IMR-90 (cell line): ENCODE data around the gene WAC. TPM values are rescaled to one million over a fixed set of nuclear protein-coding genes. Genes with fewer than 3 reads are reported as not detected.

Source experiments
- ATAC-seq: fragments of 200-7000 bp; cut with Tn5 transposase; 2 replicates; pipeline ENCODE4 v1.9.1; 2020; ENCODE audit warnings: low read depth, mild to moderate bottlenecking, moderate library complexity
- BruUV-seq: library from RNA; stranded (reverse); fragments of 400-500 nt; replicated peaks from 2 replicates; lab custom pipeline; 2021; lab: Mats Ljungman, UMichigan
- CTCF ChIA-PET: fragments of 300-600 bp; formaldehyde crosslinking; extraction: SDS; loops from one replicate; lab custom pipeline; 2021; ENCODE audit warnings: antibody characterized with exemption; lab: Yijun Ruan, JAX
- POLR2A ChIA-PET: fragments of 300-600 bp; sonication (Branson Sonifier 250); formaldehyde crosslinking; loops from one replicate; lab custom pipeline; 2022; ENCODE audit warnings: antibody characterized with exemption; ENCODE audit not compliant: unreplicated experiment; lab: Charles Lee
- DNase-seq: peaks from one replicate; pipeline ENCODE4 v3.0.0; 2013
- H2AFZ ChIP-seq: replicated peaks from 2 replicates; pipeline ENCODE3; 2013; ENCODE audit warnings: low read length, mild to moderate bottlenecking; ENCODE audit not compliant: poor library complexity
- H2AK5ac ChIP-seq: 2 replicates; pipeline ENCODE4 v1.6.1; 2013; ENCODE audit warnings: low read depth, low read length, inconsistent platforms
- H2AK9ac ChIP-seq: replicated peaks from 2 replicates; pipeline ENCODE3; 2013; ENCODE audit warnings: mild to moderate bottlenecking, low read depth, low read length, moderate library complexity; ENCODE audit not compliant: poor library complexity
- H2BK120ac ChIP-seq: 2 replicates; pipeline ENCODE4 v1.6.1; 2013; ENCODE audit warnings: low read depth, low read length, inconsistent platforms
- H2BK15ac ChIP-seq: 3 replicates; pipeline ENCODE4 v1.6.1; 2013; ENCODE audit warnings: low read depth, low read length, inconsistent platforms
- H2BK20ac ChIP-seq: 2 replicates; pipeline ENCODE4 v1.6.1; 2013; ENCODE audit warnings: low read depth, mild to moderate bottlenecking, inconsistent platforms, low read length, moderate library complexity
- H2BK5ac ChIP-seq: 2 replicates; pipeline ENCODE4 v1.6.1; 2013; ENCODE audit warnings: mild to moderate bottlenecking, low read depth, low read length, inconsistent platforms; ENCODE audit not compliant: poor library complexity, severe bottlenecking
- H3K14ac ChIP-seq: replicated peaks from 2 replicates; pipeline ENCODE4 v1.6.1; 2013; ENCODE audit warnings: low read depth, low read length, inconsistent platforms
- H3K18ac ChIP-seq: 2 replicates; pipeline ENCODE4 v1.6.1; 2013; ENCODE audit warnings: low read depth, low read length, control low read depth
- H3K23ac ChIP-seq: 2 replicates; pipeline ENCODE4 v1.6.1; 2013; ENCODE audit warnings: low read depth, low read length, inconsistent platforms
- H3K27ac ChIP-seq: 2 replicates; pipeline ENCODE4 v1.5.1; 2013; ENCODE audit warnings: mild to moderate bottlenecking, control low read depth, low read length; ENCODE audit not compliant: insufficient read depth
- H3K27me3 ChIP-seq: 2 replicates; pipeline ENCODE4 v1.6.1; 2013; ENCODE audit warnings: low read length; ENCODE audit not compliant: control insufficient read depth, insufficient read depth
- H3K36me3 ChIP-seq: 2 replicates; pipeline ENCODE4 v1.6.1; 2013; ENCODE audit warnings: low read length, mixed read lengths; ENCODE audit not compliant: control insufficient read depth, insufficient read depth
- H3K4ac ChIP-seq: 2 replicates; pipeline ENCODE4 v1.6.1; 2013; ENCODE audit warnings: low read depth, low read length, inconsistent platforms
- H3K4me1 ChIP-seq: 2 replicates; pipeline ENCODE4 v1.6.1; 2013; ENCODE audit warnings: low read length, mixed read lengths; ENCODE audit not compliant: control insufficient read depth, insufficient read depth
- H3K4me2 ChIP-seq: 2 replicates; pipeline ENCODE4 v1.6.1; 2013; ENCODE audit warnings: low read depth, mild to moderate bottlenecking, control low read depth, low read length, moderate library complexity
- H3K4me3 ChIP-seq: 2 replicates; pipeline ENCODE4 v1.5.1; 2013; ENCODE audit warnings: low read depth, mild to moderate bottlenecking, control low read depth, low read length, moderate library complexity; ENCODE audit not compliant: insufficient read depth
- H3K56ac ChIP-seq: 2 replicates; pipeline ENCODE4 v1.6.1; 2013; ENCODE audit warnings: low read length, inconsistent platforms; ENCODE audit not compliant: insufficient read depth; ENCODE audit errors: extremely low read depth
- H3K79me1 ChIP-seq, 2 experiments: 2 replicates each; pipeline ENCODE4 v1.6.1; 2013; ENCODE audit warnings: low read length in 2 of 2, inconsistent platforms in 1 of 2, low read depth in 1 of 2
- H3K9ac ChIP-seq: 2 replicates; pipeline ENCODE4 v1.6.1; 2013; ENCODE audit warnings: low read depth, low read length, control low read depth
- H3K9me1 ChIP-seq: 2 replicates; pipeline ENCODE4 v1.6.1; 2013; ENCODE audit warnings: low read length, inconsistent platforms; ENCODE audit not compliant: insufficient read depth
- H3K9me3 ChIP-seq: 2 replicates; pipeline ENCODE4 v1.6.1; 2013; ENCODE audit warnings: low read length; ENCODE audit not compliant: control insufficient read depth, insufficient read depth
- H4K20me1 ChIP-seq: 2 replicates; pipeline ENCODE4 v1.6.1; 2013; ENCODE audit warnings: low read length, inconsistent platforms; ENCODE audit not compliant: insufficient read depth
- H4K5ac ChIP-seq: 2 replicates; pipeline ENCODE4 v1.6.1; 2013; ENCODE audit warnings: mild to moderate bottlenecking, low read depth, low read length, control low read depth
- H4K8ac ChIP-seq, 2 experiments: 2 replicates each; pipeline ENCODE4 v1.6.1; 2013; ENCODE audit warnings: low read depth in 2 of 2, low read length in 2 of 2, control low read depth in 1 of 2, inconsistent platforms in 1 of 2
- H4K91ac ChIP-seq: 2 replicates; pipeline ENCODE4 v1.6.1; 2013; ENCODE audit warnings: low read depth, low read length, inconsistent platforms; ENCODE audit not compliant: insufficient read depth
- BHLHE40 ChIP-seq: fragments of 150-350 bp; IDR thresholded peaks from 2 replicates; pipeline ENCODE4 v1.6.1; 2016; ENCODE audit warnings: mild to moderate bottlenecking, low read depth, low read length
- CEBPB ChIP-seq: IDR thresholded peaks from 2 replicates; pipeline ENCODE4 v1.6.1; 2012; ENCODE audit warnings: low read depth, low read length, improper control_type of control experiment
- FOS ChIP-seq: fragments of 150-350 bp; IDR thresholded peaks from 2 replicates; pipeline ENCODE4 v1.6.1; 2016; ENCODE audit warnings: low read depth, low read length
- MAFK ChIP-seq: IDR thresholded peaks from 2 replicates; pipeline ENCODE4 v1.6.1; 2012; ENCODE audit warnings: low read depth, low read length, improper control_type of control experiment
- MAZ ChIP-seq: IDR thresholded peaks from 2 replicates; pipeline ENCODE4 v1.6.1; 2012; ENCODE audit warnings: low read depth, mild to moderate bottlenecking, low read length, improper control_type of control experiment, moderate library complexity, borderline replicate concordance
- MXI1 ChIP-seq: IDR thresholded peaks from 2 replicates; pipeline ENCODE4 v1.6.1; 2012; ENCODE audit warnings: low read depth, mild to moderate bottlenecking, low read length, moderate library complexity, borderline replicate concordance
- RCOR1 ChIP-seq: IDR thresholded peaks from 2 replicates; pipeline ENCODE4 v1.6.1; 2012; ENCODE audit warnings: mild to moderate bottlenecking, low read length, improper control_type of control experiment; ENCODE audit not compliant: insufficient replicate concordance
- RFX5 ChIP-seq: IDR thresholded peaks from 2 replicates; pipeline ENCODE4 v1.8.0; 2012; ENCODE audit warnings: low read depth, mild to moderate bottlenecking, low read length, moderate library complexity
- SMC3 ChIP-seq: fragments of 150-350 bp; IDR thresholded peaks from 2 replicates; pipeline ENCODE4 v1.6.1; 2016; ENCODE audit warnings: low read depth, mild to moderate bottlenecking, antibody characterized with exemption, low read length, moderate library complexity
- USF2 ChIP-seq: fragments of 150-350 bp; IDR thresholded peaks from 2 replicates; pipeline ENCODE4 v1.6.1; 2017; ENCODE audit warnings: mild to moderate bottlenecking, antibody characterized with exemption, low read length, low read depth
- WGBS, 2 experiments: methylation state at CpG; one replicate each; pipeline versions ENCODE4 v1.1.5 to v1.1.7; 2013; ENCODE audit warnings: missing lambda C conversion rate in 2 of 2; ENCODE audit not compliant: insufficient read length in 1 of 2; ENCODE audit errors: extremely low coverage in 2 of 2; 5-methylcytosine and 5-hydroxymethylcytosine counted together
- dilution Hi-C: fragments of 300-500 bp; cut with HindIII; formaldehyde crosslinking; loops from one replicate; pipeline ENCODE4 v1.14.3; 2018; ENCODE audit warnings: low sequenced_read_pairs; ENCODE audit not compliant: unreplicated experiment
- in situ Hi-C: fragments of 300-500 bp; cut with MboI; formaldehyde crosslinking; loops from 3 replicates; pipeline ENCODE4 v1.14.3; 2019; ENCODE audit warnings: low sequenced_read_pairs, inconsistent platforms, mixed read lengths
- intact Hi-C: fragments of 100-400 bp; cut with micrococcal nuclease; formaldehyde crosslinking; loops from 2 replicates; pipeline ENCODE4 v1.10.0; 2022
- polyA plus RNA-seq, 3 experiments: library from polyadenylated mRNA; depleted of rRNA; stranded (reverse); fragments of >200 nt; gene quantifications; 2 replicates each; pipeline ENCODE4 v1.2.3, GENCODE V29; 2012; ENCODE audit warnings: low replicate concordance in 1 of 3
- total RNA-seq: library from RNA; depleted of rRNA; stranded (reverse); fragments of >200 nt; gene quantifications from 2 replicates; pipeline ENCODE4 v1.2.3, GENCODE V29; 2012

Gene WAC
- total and polyA plus RNA-seq, 2 of the 4 experiments (the other 2 are of a cell fraction): 39.6 to 52.2 TPM

- no peak for DNase-seq
- H3K18ac ChIP-seq: no peak overlapping the region
- no peak overlapping the region for H2BK15ac ChIP-seq
- no TSS peak for BruUV-seq
- ChIA-PET CTCF (no interaction called here), POLR2A (no interaction called here)
- H3K9me1 ChIP-seq: no peaks in the 10 kb centered on the region
- H4K8ac ChIP-seq: no peak overlapping the region
- ATAC-seq: no peak
- dilution Hi-C loops: no loop called here
- no peak overlapping the region for H3K4me2 ChIP-seq
- H3K27ac ChIP-seq: no peak overlapping the region
- H2BK120ac ChIP-seq: no peak overlapping the region
- H3K56ac ChIP-seq: no peak overlapping the region
- H2BK5ac ChIP-seq: no peak overlapping the region
- no peaks in the 10 kb centered on the region for H4K20me1 ChIP-seq
- no peaks in the 10 kb centered on the region; the same call in 1 of the 2 replicates for H3K27me3 ChIP-seq
- no peaks in the 10 kb centered on the region for H3K9me3 ChIP-seq
- no peak overlapping the region for H3K14ac ChIP-seq
- TF ChIP-seq MAFK (no peak), MAZ (no peak), CEBPB (no peak), SMC3 (no peak), USF2 (no peak), BHLHE40 (no peak), MXI1 (no peak), FOS (no peak), RCOR1 (no peak), RFX5 (no peak)
- WGBS, 2 experiments: no CpG with 5 or more reads among the region's 3 CpGs
- H3K4me1 ChIP-seq: no peaks in the 10 kb centered on the region
- H2AK9ac ChIP-seq: no peak overlapping the region
- no peak overlapping the region for H2AK5ac ChIP-seq
- no peak overlapping the region for H3K9ac ChIP-seq
- H4K91ac ChIP-seq: no peak overlapping the region
- H4K5ac ChIP-seq: no peak overlapping the region
- no peak overlapping the region for H3K4me3 ChIP-seq
- H3K4ac ChIP-seq: no peak overlapping the region
- H3K79me1 ChIP-seq: no peaks in the 10 kb centered on the region
- H2AFZ ChIP-seq: no peak overlapping the region
- H3K23ac ChIP-seq: no peak overlapping the region
- in situ Hi-C loops: no loop called here
- intact Hi-C loops: no loop called here
- no peak overlapping the region for H2BK20ac ChIP-seq
- no peaks in the 10 kb centered on the region for H3K36me3 ChIP-seq
Measured at GRCh38 chr10:28509286-28509685, 23.6 kb upstream of the WAC start.
